ENCODE measurements around the gene EYA3. TPM values are rescaled to one million over a fixed set of nuclear protein-coding genes. Genes with fewer than 3 reads are reported as not detected.

Gene EYA3
- total and polyA plus RNA-seq, 2 of the 8 experiments (the other 6 are each of a cell fraction or from before 2014, with no cell fraction given) = 15.0 to 33.9 TPM

- TF ChIP-seq NANOG (IDR thresholded peaks at IDR 0.05; ENCODE audit: insufficient read depth, low read depth, low read length, poor library complexity, severe bottlenecking) = no peak
- no peak for TF ChIP-seq EP300 (IDR thresholded peaks at IDR 0.05; ENCODE audit: borderline replicate concordance in 1 of 2, low read depth in 2 of 2, low read length in 2 of 2)
These were observed 126.7 kb downstream of the EYA3 start (continued) for GRCh38 chr1:27961646-27962221.

Data from H1 (cell line).